Measurements from ENCODE around the gene APOM.

APOM gene

DNA sequence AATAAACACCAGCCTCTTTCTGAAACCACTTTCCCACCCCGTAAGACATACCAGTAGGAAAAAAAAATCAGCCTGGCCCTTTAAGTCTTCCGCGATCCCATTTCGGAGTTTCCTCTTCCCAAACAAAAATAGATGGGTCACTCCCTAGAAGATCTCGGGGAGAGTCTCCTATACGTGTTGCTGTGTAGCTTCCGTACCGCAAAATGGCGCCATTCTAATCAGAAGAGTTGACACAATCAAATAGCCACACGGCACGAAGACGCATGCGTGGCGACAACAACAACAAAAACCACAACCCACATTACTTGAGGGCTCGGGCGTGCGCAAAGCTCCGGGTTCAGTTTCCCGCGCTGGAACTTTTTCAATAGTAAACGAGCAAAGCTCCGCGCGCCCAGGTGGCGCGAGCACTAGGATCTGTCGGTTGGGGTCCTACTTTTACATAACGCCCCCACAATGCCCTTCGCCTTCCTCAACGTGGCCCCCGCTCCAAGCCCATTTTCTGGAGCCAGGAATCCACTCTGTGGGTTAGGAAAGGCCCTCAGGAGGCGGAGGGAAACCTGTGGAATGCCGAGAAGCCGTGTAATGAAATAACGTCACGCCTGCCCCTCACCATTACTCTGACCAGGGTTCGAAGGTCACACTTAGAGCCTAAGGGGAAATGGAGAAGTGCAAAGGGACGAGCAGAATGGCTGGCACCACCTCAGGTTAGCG lies 9.3 kb downstream of the APOM start, which contains the start of gene GPANK1:
Gene GPANK1, minus strand, starts transcription at position 208 of the 711 bp plus-strand sequence. CDS start 519 bp downstream, outside the sequence.
- TF ChIP-seq, protein P1, sequence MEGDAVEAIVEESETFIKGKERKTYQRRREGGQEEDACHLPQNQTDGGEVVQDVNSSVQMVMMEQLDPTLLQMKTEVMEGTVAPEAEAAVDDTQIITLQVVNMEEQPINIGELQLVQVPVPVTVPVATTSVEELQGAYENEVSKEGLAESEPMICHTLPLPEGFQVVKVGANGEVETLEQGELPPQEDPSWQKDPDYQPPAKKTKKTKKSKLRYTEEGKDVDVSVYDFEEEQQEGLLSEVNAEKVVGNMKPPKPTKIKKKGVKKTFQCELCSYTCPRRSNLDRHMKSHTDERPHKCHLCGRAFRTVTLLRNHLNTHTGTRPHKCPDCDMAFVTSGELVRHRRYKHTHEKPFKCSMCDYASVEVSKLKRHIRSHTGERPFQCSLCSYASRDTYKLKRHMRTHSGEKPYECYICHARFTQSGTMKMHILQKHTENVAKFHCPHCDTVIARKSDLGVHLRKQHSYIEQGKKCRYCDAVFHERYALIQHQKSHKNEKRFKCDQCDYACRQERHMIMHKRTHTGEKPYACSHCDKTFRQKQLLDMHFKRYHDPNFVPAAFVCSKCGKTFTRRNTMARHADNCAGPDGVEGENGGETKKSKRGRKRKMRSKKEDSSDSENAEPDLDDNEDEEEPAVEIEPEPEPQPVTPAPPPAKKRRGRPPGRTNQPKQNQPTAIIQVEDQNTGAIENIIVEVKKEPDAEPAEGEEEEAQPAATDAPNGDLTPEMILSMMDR (IDR thresholded peaks at IDR 0.05; ENCODE audit: low read depth, low read length) = no peak
- peak; percentile 85 for DNase-seq (ENCODE audit: extremely low read depth, low read depth)

DNA sequence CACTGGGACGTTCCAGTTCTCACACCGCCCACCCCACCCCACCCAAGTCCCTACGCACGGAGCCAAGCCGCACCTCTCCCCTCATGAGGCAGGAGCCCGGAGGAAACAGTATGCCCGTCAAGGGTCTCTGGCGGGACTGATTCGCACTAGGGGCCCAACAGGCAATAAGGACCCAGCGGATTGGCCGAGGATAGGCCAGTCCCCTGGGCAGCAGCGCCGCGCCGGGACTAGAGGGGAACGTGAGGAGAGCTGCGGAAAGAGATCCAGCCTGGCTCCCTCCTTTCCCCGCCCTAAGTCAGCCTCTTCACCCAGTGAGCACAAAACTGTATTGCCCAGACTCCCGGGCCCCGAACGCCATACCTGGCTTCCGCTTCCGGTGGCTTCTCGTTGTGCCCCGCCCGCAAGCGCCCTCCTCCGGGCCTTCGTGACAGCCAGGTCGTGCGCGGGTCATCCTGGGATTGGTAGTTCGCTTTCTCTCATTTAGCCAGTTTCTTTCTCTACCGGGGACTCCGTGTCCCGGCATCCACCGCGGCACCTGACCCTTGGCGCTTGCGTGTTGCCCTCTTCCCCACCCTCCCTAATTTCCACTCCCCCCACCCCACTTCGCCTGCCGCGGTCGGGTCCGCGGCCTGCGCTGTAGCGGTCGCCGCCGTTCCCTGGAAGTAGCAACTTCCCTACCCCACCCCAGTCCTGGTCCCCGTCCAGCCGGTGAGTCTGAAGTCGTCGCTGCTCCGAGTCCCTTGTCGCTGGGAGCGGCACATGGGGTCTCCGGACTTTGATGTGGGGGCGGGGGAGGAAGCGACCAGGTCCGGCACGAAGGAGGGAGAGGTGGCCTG lies 10.0 kb downstream of the APOM start, which contains the start of gene CSNK2B:
Gene CSNK2B, plus strand, starts transcription at position 580 of the 836 bp plus-strand sequence. CDS start 752 bp downstream, outside the sequence.
- TF ChIP-seq, protein P1 (IDR thresholded peaks at IDR 0.05; ENCODE audit: low read depth, low read length) = no peak
- peak; percentile 91 for DNase-seq (ENCODE audit: extremely low read depth, low read depth)

DNA sequence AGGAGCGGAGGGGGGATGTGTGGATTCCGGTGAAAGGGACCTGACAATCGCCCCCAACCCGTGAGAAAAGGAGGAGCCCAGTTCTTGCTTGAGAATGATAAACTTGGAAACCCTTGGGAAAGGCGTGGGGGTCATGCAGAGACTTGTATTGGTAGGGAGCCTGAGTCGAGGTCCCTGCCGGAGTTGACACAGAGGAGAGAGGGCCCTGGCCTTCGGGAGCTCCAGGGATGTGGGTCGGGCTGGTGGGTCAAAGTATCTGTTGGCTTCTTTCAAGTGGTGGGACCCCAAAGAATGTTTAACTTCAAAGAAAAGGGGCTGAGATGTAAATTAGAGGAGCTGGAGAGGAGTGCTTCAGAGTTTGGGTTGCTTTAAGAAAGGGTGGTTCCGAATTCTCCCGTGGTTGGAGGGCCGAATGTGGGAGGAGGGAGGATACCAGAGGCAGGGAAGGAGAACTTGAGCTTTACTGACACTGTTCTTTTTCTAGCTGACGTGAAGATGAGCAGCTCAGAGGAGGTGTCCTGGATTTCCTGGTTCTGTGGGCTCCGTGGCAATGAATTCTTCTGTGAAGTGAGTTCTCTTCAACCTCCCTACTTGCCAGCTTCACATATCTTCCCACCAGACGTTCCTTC lies 10.8 kb downstream of the APOM start:
- TF ChIP-seq, protein P1 (IDR thresholded peaks at IDR 0.05; ENCODE audit: low read depth, low read length) = no peak
- no peak for DNase-seq (ENCODE audit: extremely low read depth, low read depth)

DNA sequence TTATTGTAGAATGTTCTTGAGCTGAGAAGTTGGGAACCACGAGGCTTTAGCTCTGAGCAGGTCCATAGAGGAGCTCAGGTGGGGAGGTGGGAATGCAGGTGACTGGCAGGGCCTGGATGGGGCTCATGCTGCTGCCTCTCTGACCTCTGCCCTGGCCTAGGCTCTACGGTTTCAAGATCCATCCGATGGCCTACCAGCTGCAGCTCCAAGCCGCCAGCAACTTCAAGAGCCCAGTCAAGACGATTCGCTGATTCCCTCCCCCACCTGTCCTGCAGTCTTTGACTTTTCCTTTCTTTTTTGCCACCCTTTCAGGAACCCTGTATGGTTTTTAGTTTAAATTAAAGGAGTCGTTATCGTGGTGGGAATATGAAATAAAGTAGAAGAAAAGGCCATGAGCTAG lies 14.0 kb downstream of the APOM start, which contains the start of gene LY6G5B:
Gene LY6G5B, plus strand, starts transcription at position 301 of the 400 bp plus-strand sequence. CDS start 975 bp downstream, outside the sequence.
- no peak for DNase-seq (ENCODE audit: extremely low read depth, low read depth)
- TF ChIP-seq, protein P1 (IDR thresholded peaks at IDR 0.05; ENCODE audit: low read depth, low read length) = no peak

DNA sequence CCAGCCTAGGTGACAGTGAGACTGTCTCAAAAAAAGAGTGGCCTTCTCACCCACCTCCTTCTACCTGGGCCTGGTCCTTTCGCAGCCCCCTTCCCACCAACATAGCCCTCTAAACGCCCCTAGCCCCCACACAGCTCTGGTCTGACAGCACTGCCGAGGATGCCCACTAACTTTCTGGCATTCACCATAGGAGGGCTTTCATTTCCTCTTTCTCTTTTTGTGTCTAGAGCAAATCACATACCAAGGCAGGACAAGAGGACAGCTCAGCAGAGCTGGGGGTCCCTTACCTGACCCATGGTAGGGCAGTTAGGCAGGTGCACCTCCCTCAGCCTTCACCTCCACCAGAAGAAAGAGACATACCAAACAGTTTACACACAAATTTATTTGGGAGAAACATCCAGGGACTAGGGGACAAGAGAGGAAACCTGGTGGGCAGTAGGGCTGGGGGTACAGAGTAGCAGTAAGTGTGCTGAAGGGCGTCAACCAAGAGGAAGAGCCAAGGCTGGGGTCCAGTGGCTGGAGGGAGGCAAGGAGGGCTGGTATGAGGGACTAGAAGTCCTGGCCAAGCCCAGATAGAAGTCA lies 20.7 kb downstream of the APOM start:
- no peak for DNase-seq (ENCODE audit: extremely low read depth, low read depth)
- TF ChIP-seq, protein P1 (IDR thresholded peaks at IDR 0.05; ENCODE audit: low read depth, low read length) = no peak

DNA sequence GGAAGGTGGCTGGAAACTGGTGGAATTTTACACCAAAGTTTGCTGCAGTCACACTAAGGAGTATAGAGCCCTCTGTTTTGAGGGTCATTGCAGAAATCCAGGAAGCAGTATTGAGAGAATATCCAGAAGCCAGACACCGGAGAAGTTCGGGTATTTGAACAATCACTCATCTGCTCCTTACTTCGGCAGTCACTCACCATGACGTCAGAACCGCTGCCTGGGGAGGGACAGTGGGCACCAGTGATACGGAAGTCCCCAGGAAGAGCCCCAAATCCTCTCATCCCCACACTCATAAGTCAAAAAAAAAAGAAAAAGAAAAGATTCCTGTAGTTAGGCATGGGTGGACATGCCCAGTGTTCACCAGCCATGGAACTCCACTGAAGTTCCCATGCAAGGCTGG lies 21.2 kb downstream of the APOM start:
- DNase-seq (ENCODE audit: extremely low read depth, low read depth) = no peak
- TF ChIP-seq, protein P1 (IDR thresholded peaks at IDR 0.05; ENCODE audit: low read depth, low read length) = no peak
